Type B pancreatic cell (in vitro differentiated cells): ENCODE results near the gene TSR2. TPM values are rescaled to one million over a fixed set of nuclear protein-coding genes. Genes with fewer than 3 reads are reported as not detected.

Experiments
- DNase-seq: peaks from one replicate; pipeline ENCODE4 v3.0.0; 2021; ENCODE audit warnings: mixed read lengths; ENCODE audit not compliant: unreplicated experiment; ENCODE audit errors: extremely low spot score
- H3K27ac Mint-ChIP-seq: 2 replicates; pipeline ENCODE4 v1.8.0; 2021; ENCODE audit warnings: mild to moderate bottlenecking, mixed read lengths
- H3K27me3 Mint-ChIP-seq: 2 replicates; pipeline ENCODE4 v1.8.0; 2021; ENCODE audit warnings: mixed read lengths
- H3K36me3 Mint-ChIP-seq: 2 replicates; pipeline ENCODE4 v1.8.0; 2021; ENCODE audit warnings: mixed read lengths
- H3K4me1 Mint-ChIP-seq: one replicate; pipeline ENCODE4 v1.8.0; 2021; ENCODE audit warnings: mixed read lengths; ENCODE audit not compliant: unreplicated experiment
- H3K4me3 Mint-ChIP-seq: 2 replicates; pipeline ENCODE4 v1.8.0; 2021; ENCODE audit warnings: mild to moderate bottlenecking, mixed read lengths
- H3K9me3 Mint-ChIP-seq: 2 replicates; pipeline ENCODE4 v1.8.0; 2021; ENCODE audit warnings: mixed read lengths
- total RNA-seq: library from RNA; stranded (reverse); gene quantifications from 2 replicates; pipeline ENCODE4 v1.2.1, GENCODE V29; 2021; ENCODE audit warnings: low replicate concordance
- TF ChIP-seq, protein P1 (sequence below): fragments of 200-600 bp; sonication (generic); conservative IDR thresholded peaks from 2 replicates; pipeline ENCODE4 v1.5.0; 2021; ENCODE audit warnings: antibody characterized with exemption, mild to moderate bottlenecking

Gene TSR2
- total RNA-seq, 1 donor from 2014 or later, result 39.1 TPM

DNA sequence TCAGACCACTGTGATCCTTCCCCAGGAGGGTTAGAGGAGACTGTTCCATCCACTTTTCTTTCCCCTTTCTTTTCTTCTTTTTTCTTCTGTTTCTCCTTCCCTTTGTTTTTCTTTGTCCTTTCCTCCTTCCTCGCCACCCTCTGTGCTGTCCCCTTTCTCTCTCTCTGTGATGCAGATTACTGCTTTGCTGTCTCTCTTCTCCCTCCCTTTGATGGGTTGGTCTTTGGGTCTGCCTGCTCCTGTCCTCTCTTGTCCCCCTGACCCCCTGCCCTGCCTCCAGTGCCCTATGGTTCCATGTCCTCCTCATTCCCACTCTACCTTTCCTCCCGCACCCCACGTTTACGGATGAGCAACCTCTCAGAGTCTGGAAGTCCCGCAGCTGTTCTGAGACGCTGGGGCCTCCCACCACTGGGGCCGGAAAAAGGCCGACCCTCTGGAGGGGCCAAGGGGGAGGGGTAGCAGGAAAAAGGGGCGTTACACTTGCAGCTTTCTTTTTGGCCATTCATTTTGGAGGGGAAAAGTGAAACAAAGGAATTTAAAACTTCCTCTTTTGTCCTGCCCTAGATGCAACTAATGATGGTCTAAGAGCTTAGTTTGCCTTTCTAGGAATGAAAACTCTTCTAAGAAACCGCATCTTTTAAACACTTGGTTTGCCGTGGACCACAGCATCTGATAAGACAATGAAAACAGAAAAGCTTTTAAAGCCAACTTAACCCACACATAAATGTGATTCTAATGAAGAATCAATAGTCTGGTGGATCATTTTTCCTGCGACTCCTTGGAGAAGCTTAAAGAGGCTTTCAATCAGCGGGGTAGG is 24.5 kb upstream of the TSR2 start:
- TF ChIP-seq, protein P1, sequence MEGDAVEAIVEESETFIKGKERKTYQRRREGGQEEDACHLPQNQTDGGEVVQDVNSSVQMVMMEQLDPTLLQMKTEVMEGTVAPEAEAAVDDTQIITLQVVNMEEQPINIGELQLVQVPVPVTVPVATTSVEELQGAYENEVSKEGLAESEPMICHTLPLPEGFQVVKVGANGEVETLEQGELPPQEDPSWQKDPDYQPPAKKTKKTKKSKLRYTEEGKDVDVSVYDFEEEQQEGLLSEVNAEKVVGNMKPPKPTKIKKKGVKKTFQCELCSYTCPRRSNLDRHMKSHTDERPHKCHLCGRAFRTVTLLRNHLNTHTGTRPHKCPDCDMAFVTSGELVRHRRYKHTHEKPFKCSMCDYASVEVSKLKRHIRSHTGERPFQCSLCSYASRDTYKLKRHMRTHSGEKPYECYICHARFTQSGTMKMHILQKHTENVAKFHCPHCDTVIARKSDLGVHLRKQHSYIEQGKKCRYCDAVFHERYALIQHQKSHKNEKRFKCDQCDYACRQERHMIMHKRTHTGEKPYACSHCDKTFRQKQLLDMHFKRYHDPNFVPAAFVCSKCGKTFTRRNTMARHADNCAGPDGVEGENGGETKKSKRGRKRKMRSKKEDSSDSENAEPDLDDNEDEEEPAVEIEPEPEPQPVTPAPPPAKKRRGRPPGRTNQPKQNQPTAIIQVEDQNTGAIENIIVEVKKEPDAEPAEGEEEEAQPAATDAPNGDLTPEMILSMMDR, result no peak
- Mint-ChIP-seq H3K4me3 (no peak overlapping the region), H3K9me3 (peaks cover 5% of the 10 kb centered on the region), H3K27me3 (no peaks in the 10 kb centered on the region), H3K4me1 (no peaks in the 10 kb centered on the region), H3K27ac (peak overlapping the region; percentile 61), H3K36me3 (no peaks in the 10 kb centered on the region)
- no peak for DNase-seq

- Mint-ChIP-seq H3K36me3 (no peaks in the 10 kb centered on the region), H3K27ac (peak overlapping the region; percentile 32)
Measured at GRCh38 chrX:54416965-54417364, 23.2 kb upstream of the TSR2 start.

GRCh38 chrX:54419559-54420302 is 20.5 kb upstream of the TSR2 start:
- TF ChIP-seq, protein P1, result no peak
- peaks cover 5% of the 10 kb centered on the region for H3K9me3 Mint-ChIP-seq
- H3K4me3 Mint-ChIP-seq, result no peak overlapping the region
- H3K4me1 Mint-ChIP-seq, result no peaks in the 10 kb centered on the region
- DNase-seq, result no peak
- no peaks in the 10 kb centered on the region for H3K36me3 Mint-ChIP-seq
- no peak overlapping the region for H3K27ac Mint-ChIP-seq
- no peaks in the 10 kb centered on the region for H3K27me3 Mint-ChIP-seq

More at GRCh38 chrX:54416965-54417364, 23.2 kb upstream of the TSR2 start:
- Mint-ChIP-seq H3K27me3 (no peaks in the 10 kb centered on the region), H3K4me1 (no peaks in the 10 kb centered on the region), H3K9me3 (peaks cover 5% of the 10 kb centered on the region), H3K4me3 (no peak overlapping the region)
- TF ChIP-seq, protein P1, result no peak
- no peak for DNase-seq

DNA sequence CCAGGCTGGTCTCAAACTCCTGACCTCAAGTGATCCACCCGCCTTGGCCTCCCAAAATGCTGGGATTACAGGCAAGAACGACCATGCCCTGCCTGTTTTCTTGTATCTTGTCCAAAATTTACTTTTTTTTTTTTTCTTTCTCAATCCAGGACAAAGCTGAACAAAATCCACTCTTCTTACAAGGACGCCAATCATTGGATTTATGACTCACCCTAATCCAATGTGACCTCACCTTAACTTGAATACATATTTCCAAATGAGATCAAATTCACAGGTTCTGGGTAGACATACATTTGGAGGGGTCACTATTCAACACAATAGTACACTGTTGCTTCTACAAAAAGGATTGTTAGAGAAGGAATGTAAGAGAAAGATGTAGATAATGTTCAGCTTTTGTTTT is 18.0 kb upstream of the TSR2 start:
- H3K27me3 Mint-ChIP-seq, result no peaks in the 10 kb centered on the region
- TF ChIP-seq, protein P1, result no peak
- H3K4me1 Mint-ChIP-seq, result no peaks in the 10 kb centered on the region
- DNase-seq, result no peak
- no peak overlapping the region for H3K4me3 Mint-ChIP-seq
- H3K36me3 Mint-ChIP-seq, result no peaks in the 10 kb centered on the region
- no peak overlapping the region for H3K27ac Mint-ChIP-seq
- peaks cover under 1% of the 10 kb centered on the region for H3K9me3 Mint-ChIP-seq

DNA sequence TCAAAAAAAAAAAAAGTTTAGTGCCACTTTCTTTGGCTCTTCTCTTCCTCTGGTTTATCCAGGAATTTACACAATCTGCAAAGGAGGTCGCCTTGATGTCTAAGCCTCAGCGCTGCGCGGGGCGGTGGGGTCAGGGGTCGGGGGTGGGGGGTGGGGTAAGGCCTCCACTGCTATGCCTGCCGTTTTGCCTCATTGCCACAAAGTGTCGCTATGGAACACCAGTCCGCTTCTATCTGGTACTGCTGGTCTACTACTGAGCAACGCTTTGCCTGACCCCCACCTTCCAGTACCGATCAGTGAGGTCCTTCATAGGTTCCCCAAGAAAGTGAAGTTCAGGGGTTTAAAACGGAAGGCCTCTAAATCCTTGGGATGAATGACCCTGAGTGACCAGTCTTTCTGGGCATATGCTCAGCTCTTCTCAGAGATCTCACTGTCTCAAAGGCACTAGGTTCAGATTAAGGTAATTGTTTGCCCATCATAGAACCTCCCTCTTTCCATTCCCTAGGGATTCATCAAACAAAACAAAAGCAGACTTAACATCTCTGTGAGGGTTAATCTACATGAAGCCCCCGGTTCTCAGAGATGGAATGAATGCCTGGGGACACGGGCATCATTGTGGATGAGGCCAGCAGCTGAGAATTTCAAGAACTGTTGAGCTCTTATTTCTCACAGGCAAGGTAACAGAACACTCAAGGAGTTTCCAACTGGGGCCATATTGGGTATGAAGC is 16.9 kb upstream of the TSR2 start:
- no peak for DNase-seq
- H3K27ac Mint-ChIP-seq, result no peak overlapping the region
- TF ChIP-seq, protein P1, result no peak
- peaks cover 3% of the 10 kb centered on the region for H3K9me3 Mint-ChIP-seq
- H3K27me3 Mint-ChIP-seq, result no peaks in the 10 kb centered on the region
- no peaks in the 10 kb centered on the region for H3K4me1 Mint-ChIP-seq
- H3K36me3 Mint-ChIP-seq, result no peaks in the 10 kb centered on the region
- H3K4me3 Mint-ChIP-seq, result no peak overlapping the region
